Neuron (in vitro differentiated cells): ENCODE measurements around the gene WDR1.
A peak's percentile ranks its signal among the peaks of the same experiment; 100 is the strongest.
"Not testable (repeated sequence)": the region's sequence is repeated elsewhere in the genome, so short reads cannot be mapped to it uniquely, and the experiment has no call there.

Experiments used
- H2AFZ ChIP-seq: one replicate; pipeline ENCODE4 v1.6.1; 2013; ENCODE audit warnings: low read depth, mild to moderate bottlenecking, inconsistent platforms, low read length, moderate library complexity
- H3K27me3 ChIP-seq: one replicate; pipeline ENCODE4 v1.6.1; 2013; ENCODE audit warnings: low read length; ENCODE audit not compliant: insufficient read depth
- H3K36me3 ChIP-seq: one replicate; pipeline ENCODE4 v1.6.1; 2013; ENCODE audit warnings: low read length; ENCODE audit not compliant: insufficient read depth
- H3K4me1 ChIP-seq: one replicate; pipeline ENCODE4 v1.6.1; 2013; ENCODE audit warnings: low read length; ENCODE audit not compliant: insufficient read depth
- H3K4me3 ChIP-seq: 2 replicates; pipeline ENCODE4 v1.5.1; 2013; ENCODE audit warnings: mild to moderate bottlenecking, low read length, moderate library complexity
- H3K9me3 ChIP-seq: one replicate; pipeline ENCODE4 v1.6.1; 2013; ENCODE audit warnings: low read length

Gene WDR1

GRCh38 chr4:10127531-10127930 lies 10.9 kb upstream of the WDR1 start:
- H3K4me1 ChIP-seq, result peaks cover 14% of the 10 kb centered on the region
- not testable (repeated sequence) for H3K27me3 ChIP-seq, H3K4me3 ChIP-seq

GRCh38 chr4:10124167-10124930 lies 7.8 kb upstream of the WDR1 start:
- Histone ChIP-seq H3K36me3 (no peaks in the 10 kb centered on the region), H3K9me3 (no peaks in the 10 kb centered on the region)

More at GRCh38 chr4:10127531-10127930, 10.9 kb upstream of the WDR1 start:
- not testable (repeated sequence) for H2AFZ ChIP-seq, H3K36me3 ChIP-seq, H3K9me3 ChIP-seq

GRCh38 chr4:10123227-10124101 lies 6.9 kb upstream of the WDR1 start:
- H2AFZ ChIP-seq, result no peak overlapping the region
- no peaks in the 10 kb centered on the region for H3K27me3 ChIP-seq
- H3K4me1 ChIP-seq, result peaks cover 14% of the 10 kb centered on the region
- no peaks in the 10 kb centered on the region for H3K36me3 ChIP-seq
- no peaks in the 10 kb centered on the region for H3K9me3 ChIP-seq
- no peak overlapping the region for H3K4me3 ChIP-seq

More at GRCh38 chr4:10124167-10124930, 7.8 kb upstream of the WDR1 start:
- Histone ChIP-seq H3K4me1 (peaks cover 14% of the 10 kb centered on the region), H3K27me3 (no peaks in the 10 kb centered on the region), H3K4me3 (no peak overlapping the region), H2AFZ (no peak overlapping the region)

- H3K4me1 ChIP-seq, result peaks cover 18% of the 10 kb centered on the region
- H2AFZ ChIP-seq, result no peak overlapping the region
- no peaks in the 10 kb centered on the region for H3K36me3 ChIP-seq
- H3K27me3 ChIP-seq, result no peaks in the 10 kb centered on the region
- H3K9me3 ChIP-seq, result no peaks in the 10 kb centered on the region
- H3K4me3 ChIP-seq, result no peak overlapping the region
These were observed 5.8 kb upstream of the WDR1 start for GRCh38 chr4:10122236-10122932.

GRCh38 chr4:10121568-10122208 lies 5.1 kb upstream of the WDR1 start:
- no peaks in the 10 kb centered on the region for H3K9me3 ChIP-seq
- H3K4me3 ChIP-seq, result no peak overlapping the region
- no peaks in the 10 kb centered on the region for H3K36me3 ChIP-seq
- H3K27me3 ChIP-seq, result no peaks in the 10 kb centered on the region
- H3K4me1 ChIP-seq, result peaks cover 19% of the 10 kb centered on the region
- H2AFZ ChIP-seq, result no peak overlapping the region

- Histone ChIP-seq H3K36me3 (no peaks in the 10 kb centered on the region), H3K4me1 (peaks cover 19% of the 10 kb centered on the region), H3K4me3 (no peak overlapping the region), H3K27me3 (no peaks in the 10 kb centered on the region), H3K9me3 (no peaks in the 10 kb centered on the region), H2AFZ (no peak overlapping the region)
These were observed 4.5 kb upstream of the WDR1 start for GRCh38 chr4:10120943-10121567.

GRCh38 chr4:10119773-10120172 lies 3.2 kb upstream of the WDR1 start:
- Histone ChIP-seq H2AFZ (no peak overlapping the region), H3K36me3 (peaks cover 9% of the 10 kb centered on the region), H3K4me3 (no peak overlapping the region), H3K27me3 (no peaks in the 10 kb centered on the region), H3K9me3 (no peaks in the 10 kb centered on the region), H3K4me1 (peaks cover 30% of the 10 kb centered on the region)

- Histone ChIP-seq H3K4me1 (peaks cover 31% of the 10 kb centered on the region), H3K4me3 (no peak overlapping the region), H3K27me3 (no peaks in the 10 kb centered on the region), H2AFZ (no peak overlapping the region), H3K9me3 (no peaks in the 10 kb centered on the region), H3K36me3 (peaks cover 14% of the 10 kb centered on the region)
These were observed 2.7 kb upstream of the WDR1 start for GRCh38 chr4:10119278-10119677.

GRCh38 chr4:10118048-10119004 lies 1.7 kb upstream of the WDR1 start:
- peaks cover 23% of the 10 kb centered on the region for H3K4me1 ChIP-seq
- H2AFZ ChIP-seq, result no peak overlapping the region
- no peaks in the 10 kb centered on the region for H3K9me3 ChIP-seq
- peak overlapping the region; percentile 54 for H3K4me3 ChIP-seq
- H3K36me3 ChIP-seq, result peaks cover 24% of the 10 kb centered on the region
- no peaks in the 10 kb centered on the region for H3K27me3 ChIP-seq

- Histone ChIP-seq H3K4me1 (peaks cover 17% of the 10 kb centered on the region), H3K27me3 (no peaks in the 10 kb centered on the region), H3K9me3 (no peaks in the 10 kb centered on the region), H2AFZ (no peak overlapping the region), H3K4me3 (peak overlapping the region; percentile 54), H3K36me3 (peaks cover 32% of the 10 kb centered on the region)
These were observed 904 bp upstream of the WDR1 start for GRCh38 chr4:10117359-10118047.

- Histone ChIP-seq H3K4me3 (peak overlapping the region; percentile 88), H3K27me3 (no peaks in the 10 kb centered on the region), H3K36me3 (peaks cover 47% of the 10 kb centered on the region), H3K9me3 (no peaks in the 10 kb centered on the region), H3K4me1 (peaks cover 17% of the 10 kb centered on the region), H2AFZ (no peak overlapping the region)
These were observed 616 bp downstream of the WDR1 start for GRCh38 chr4:10115797-10116568.
